Effector CD4-positive, alpha-beta T cell (primary cell): Measurements from ENCODE around the gene DCBLD1.

Experiments used
- DNase-seq: peaks from one replicate; pipeline ENCODE4 v3.0.0-alpha.2; 2020

DCBLD1 gene

DNA sequence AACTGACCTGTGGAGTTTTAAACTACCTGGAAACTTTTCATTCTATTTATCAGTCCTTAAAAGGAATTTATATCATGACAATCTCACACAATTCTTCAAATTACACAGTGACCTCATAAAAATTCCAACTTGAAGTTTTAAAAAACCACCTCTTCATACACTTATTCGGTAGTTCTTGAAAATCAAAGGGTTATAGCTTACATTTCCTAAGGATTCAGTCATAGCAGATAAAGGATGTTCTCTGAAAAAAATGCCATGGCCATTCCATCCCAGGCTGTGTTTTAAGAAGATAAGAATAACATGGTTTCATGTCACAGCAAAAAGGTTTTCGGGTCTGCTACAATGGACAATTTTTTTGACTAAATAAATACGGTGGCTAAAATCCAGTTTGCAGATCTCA, 78.7 kb downstream of the DCBLD1 start:
- no peak for DNase-seq

DNA sequence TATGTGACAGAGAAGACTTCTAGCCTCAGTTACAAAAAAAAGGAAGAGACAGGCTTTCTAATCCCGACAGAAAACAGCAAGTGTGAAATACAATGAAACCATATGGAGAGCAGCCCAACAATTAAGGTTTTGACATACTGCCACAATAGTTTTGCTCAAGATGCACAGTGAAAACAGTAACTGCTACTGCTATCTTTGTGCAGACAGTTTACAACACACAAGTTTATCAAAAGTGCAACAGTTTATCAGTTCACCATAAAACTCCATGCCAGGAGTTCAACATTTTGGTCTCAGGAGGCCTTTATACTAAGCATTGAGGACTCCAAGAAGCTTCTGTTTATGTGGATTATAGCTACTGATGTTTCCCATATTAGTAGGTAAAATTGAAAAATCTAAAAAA, 82.2 kb downstream of the DCBLD1 start:
- no peak for DNase-seq

DNA sequence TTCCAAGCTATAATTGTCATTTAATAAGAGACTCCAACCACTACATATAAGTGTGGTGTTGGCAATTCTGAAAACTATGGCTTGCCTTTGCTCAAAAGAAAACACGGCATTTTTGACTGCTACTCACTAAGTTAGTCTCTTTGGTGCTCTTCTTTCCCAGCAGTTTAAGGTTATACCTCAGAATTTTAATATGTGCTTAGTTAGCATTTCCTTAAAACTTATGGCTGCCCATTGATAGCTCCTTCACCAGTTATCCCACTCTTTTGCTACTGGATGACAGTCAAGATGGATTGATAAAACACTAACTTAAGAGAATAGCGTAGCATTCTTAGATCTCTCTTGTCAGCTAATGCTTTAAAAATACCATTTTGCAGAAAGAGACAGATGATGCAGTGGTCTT, 85.8 kb downstream of the DCBLD1 start:
- DNase-seq: no peak

DNA sequence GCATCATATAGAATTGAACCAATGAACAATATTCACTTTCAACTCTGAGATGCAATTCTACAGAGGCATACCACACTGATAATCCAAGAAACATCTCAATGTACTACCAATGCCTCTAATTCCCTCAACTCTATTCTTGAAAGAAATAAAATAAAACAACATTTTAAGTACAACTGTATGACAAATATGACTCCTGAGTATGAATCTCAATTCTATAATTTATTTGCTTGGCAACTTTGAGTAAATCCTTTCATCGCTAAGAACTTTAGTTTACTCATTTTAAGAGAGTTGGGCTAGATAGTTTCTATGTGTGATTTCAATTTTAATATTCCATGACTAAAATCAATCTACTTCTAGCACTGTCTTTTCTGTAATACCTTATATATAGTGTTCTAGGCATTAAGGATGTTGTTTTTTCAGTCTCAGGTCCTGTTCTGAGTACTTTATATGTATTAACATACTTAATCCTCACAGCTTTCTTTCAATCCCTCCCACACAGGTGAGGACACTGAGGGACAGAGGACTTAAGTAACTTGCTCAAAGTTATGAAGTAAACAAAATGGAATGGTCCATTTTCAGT, 86.4 kb downstream of the DCBLD1 start:
- no peak for DNase-seq

DNA sequence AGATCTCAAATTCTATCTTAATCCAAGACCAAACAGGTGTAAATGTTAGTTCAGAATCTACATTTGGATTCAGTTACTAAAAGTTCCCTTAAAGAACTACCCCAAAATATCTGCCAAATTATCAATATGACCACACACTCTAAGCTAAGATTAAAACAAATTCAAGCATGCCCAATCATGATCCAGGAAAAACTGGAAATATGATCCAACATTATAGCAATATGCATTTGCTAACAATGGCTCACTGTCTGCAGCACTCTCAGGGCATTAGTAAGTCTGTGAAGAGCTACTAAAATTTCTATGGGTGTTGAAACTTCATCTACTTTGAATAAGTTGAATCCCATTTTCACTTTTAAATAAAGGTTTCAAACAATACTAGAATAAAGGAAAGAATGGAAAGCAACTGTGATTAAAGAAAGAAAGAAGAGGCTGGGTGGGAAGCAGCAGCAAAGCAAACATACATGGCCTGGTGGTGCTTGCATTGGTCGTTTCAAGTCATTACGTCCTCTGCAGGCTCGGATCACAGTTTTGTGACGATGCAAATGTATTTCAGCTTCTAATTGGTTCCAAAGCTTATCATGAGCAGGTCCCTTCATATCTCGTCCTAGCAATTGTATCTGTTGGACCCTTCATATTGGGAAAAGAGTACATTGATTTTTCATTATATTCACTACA, 90.7 kb downstream of the DCBLD1 start:
- DNase-seq: no peak

DNA sequence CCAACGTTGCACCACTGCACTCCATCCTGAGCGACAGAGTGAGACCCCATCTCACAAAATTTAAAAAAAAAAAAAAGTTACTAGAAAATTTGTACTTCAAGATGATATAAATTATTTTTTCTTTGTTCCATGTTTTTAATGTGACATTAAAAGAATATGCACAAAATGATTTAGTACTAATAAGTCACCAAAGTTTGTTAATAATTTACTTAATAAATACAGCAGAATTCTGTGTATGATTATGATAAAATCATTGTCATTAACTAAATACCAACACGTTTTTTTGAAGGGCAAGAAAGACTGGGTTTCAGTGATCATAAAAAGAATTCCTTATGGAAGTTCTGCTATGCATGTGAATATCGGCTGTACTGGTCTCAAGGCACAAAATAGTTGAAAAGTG, 91.7 kb downstream of the DCBLD1 start:
- no peak for DNase-seq

DNA sequence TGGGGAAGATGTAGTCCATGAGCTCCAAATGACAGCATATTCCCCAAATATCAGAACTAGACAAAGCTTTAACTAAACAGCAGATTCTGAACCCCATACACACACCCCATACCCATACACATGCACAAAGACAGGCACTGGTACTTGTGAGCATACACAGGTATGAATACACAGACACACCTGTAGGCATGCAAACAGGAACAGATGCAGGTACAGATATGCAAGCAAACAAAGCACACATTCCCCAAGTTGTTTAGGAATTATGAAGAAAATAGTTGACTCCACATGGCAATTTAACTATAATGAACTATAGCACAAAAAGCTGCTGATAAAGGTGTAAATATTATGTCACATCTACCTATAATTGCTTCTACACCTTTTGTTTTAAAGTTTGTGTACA, 103.2 kb downstream of the DCBLD1 start:
- DNase-seq: no peak

DNA sequence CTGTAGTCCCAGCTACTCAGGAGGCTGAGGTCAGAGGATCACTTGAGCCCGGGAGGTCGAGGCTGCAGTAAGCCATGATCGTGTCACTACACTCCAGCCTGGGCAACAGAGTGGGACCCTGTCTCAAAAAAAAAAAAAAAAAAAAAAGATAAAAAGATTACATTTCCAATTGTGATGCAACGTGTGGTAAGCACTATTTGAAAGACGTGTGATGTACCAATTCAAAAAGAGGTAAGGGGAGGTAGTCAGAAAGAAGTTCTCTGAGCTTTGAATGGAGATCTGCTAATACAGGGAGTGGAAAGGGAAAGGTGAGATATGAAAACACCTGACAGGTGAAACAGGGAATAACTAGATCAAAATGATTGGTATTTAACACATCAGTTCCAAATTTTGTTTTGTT, 108.0 kb downstream of the DCBLD1 start:
- no peak for DNase-seq

DNA sequence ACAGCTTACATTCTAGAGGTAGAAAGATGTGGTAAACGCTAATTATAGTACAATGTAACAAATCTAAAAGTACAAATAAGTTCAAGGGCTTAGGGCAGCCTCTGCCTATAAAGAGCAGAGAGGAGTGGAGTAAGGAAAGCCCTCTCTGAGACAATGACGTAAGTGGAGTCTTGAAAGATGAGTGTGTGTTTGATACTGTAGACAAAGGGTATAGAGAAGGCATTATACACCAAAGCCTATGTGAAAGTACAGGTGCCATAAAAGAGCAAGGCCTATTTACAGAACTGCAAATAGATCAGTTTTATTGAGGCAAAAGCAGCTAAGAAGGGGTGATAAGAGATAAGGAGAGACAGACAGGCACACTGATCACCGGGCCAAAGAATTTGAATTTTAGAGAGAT, 108.9 kb downstream of the DCBLD1 start:
- no peak for DNase-seq

DNA sequence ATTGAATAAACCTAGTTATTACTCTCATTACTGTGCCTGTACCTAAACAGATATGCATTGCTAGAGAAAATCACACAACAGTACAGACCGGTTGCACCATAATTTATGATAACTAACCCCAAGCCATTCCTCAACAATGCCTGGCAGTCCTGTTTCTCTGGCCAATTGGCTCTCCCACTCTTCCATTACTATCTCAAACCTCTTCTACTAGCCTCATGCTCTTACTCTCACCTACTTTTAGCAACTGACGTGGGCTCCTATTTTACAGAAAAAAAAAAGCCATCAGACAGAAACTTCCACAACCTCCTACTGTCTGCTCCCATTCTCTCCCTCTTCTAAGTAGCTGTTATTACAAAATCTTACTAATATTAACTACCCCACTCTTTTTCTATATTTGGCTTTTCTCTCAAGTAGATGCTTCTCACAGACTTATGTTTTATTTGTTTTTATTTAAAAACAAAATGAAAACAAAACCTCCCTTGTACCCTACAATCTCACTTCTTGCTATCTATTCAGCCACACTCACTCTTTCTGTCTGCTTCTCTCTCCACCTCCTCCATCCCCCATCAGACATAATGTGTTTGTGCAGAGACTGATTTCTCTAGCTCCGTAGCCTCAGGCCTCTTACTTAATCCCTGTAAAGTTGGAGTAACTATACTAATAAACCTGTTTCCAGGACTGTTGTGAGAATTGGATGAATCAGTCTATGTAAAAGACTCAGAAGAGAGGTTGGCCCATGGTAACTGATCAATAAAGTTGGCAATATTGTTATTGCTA, 110.7 kb downstream of the DCBLD1 start:
- DNase-seq: no peak

DNA sequence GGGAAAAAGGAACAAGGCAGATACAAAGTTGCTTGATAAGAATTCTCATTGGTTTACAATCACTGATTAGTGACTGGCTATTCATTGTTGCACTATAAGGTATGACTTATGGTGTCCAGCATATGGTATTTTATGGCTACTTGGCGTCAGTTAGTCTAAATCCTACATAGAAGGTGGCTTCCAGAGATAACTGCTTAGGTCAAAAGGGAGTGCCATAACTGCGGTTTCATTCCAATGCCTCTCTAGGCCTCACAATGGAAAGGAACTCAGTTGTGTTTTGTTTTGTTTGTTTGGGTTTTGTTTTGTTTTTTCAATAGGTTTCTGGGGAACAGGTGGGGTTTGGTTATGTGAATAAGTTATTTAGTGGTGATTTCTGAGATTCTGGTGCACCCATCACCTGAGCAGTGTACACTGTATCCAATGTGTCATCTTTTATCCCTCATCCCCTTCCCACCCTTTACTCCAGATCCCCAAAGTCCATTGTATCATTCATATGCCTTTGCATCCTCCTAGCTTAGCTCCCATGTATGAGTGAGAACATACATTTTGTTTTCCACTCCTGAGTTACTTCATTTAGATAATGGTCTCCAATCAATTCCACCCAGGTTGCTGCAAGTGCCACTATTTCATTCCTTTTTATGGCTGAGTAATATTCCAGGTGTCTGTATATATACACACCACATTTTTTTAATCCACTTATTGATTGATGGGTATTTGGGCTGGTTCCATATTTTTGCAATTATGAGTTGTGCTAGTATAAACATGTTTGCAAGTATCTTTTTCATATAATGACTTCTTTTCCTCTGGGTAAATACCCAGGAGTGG, 112.8 kb downstream of the DCBLD1 start:
- DNase-seq: no peak

DNA sequence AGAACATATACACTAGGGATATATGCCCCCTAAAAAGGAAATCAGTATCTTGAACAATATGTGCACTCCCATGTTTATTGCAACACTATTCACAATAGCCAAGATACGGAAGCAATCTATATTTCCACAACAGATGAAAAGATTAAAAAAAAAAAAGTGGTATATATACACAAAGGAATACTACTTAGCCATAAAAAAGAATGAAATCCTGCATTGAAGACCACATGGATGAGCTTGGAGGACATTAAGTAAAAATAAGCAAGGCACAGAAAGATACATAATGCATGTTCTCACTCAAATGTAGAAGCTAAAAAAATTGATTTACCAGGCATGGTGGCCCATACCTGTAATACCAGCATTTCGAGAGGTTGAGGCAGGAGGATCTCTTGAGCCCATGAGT, 115.3 kb downstream of the DCBLD1 start:
- no peak for DNase-seq
